Activated T-helper 1 cell treated with Interleukin-2 at 50 U/mL for 16 hours (primary cell): ENCODE measurements around the gene LCMT2.

Source experiments
- DNase-seq: peaks from one replicate; pipeline ENCODE4 v3.0.0-alpha.2; 2020; ENCODE audit warnings: low read depth

LCMT2 gene

GRCh38 chr15:43275740-43276562 is 54.4 kb downstream of the LCMT2 start:
- no peak for DNase-seq

GRCh38 chr15:43274136-43274535 is 56.2 kb downstream of the LCMT2 start:
- DNase-seq: no peak
